Lower leg skin (tissue), 4 donors: Measurements from ENCODE around the gene SPDL1. TPM values are rescaled to one million over a fixed set of nuclear protein-coding genes. Genes with fewer than 3 reads are reported as not detected.

Experiments
- DNase-seq, 2 donors: peaks; one replicate each; pipeline ENCODE4 v3.0.0-alpha.2; 2019; ENCODE audit warnings: low spot score in 2 of 2
- H3K4me3 ChIP-seq: fragments of 200-600 bp; sonication (generic); 2 replicates; pipeline ENCODE4 v1.5.1; 2017; ENCODE audit warnings: mild to moderate bottlenecking, low read depth; ENCODE audit not compliant: poor library complexity, severe bottlenecking
- POLR2A ChIP-seq, 2 donors: fragments of 450-650 bp; IDR thresholded peaks; one replicate each; pipeline ENCODE4 v1.6.1; 2016 to 2017; ENCODE audit warnings: antibody characterized with exemption in 2 of 2, mild to moderate bottlenecking in 1 of 2, moderate library complexity in 1 of 2
- WGBS, 2 donors: methylation state at CpG; one replicate each; pipeline ENCODE4 v1.1.5; 2018; 5-methylcytosine and 5-hydroxymethylcytosine counted together
- intact Hi-C: fragments of 100-400 bp; cut with DNase I; formaldehyde crosslinking; loops from one replicate; pipeline ENCODE4 v1.15.0; 2023; ENCODE audit warnings: low total_unique reads
- total RNA-seq, 4 donors: library from RNA; depleted of rRNA; stranded (reverse); fragments of >200 nt; gene quantifications; one replicate each; pipeline ENCODE4 v1.1.0, GENCODE V29; 2016
- TF ChIP-seq, protein P1 (sequence below), 3 donors: fragments of 450-650 bp; IDR thresholded peaks; one replicate each; pipeline ENCODE4 v1.5.1; 2016; ENCODE audit warnings: antibody characterized with exemption in 3 of 3, mild to moderate bottlenecking in 3 of 3, moderate library complexity in 2 of 3

The SPDL1 gene
- total RNA-seq, 4 donors from 2014 or later: 3.2 to 12.4 (median 5.2) TPM

DNA sequence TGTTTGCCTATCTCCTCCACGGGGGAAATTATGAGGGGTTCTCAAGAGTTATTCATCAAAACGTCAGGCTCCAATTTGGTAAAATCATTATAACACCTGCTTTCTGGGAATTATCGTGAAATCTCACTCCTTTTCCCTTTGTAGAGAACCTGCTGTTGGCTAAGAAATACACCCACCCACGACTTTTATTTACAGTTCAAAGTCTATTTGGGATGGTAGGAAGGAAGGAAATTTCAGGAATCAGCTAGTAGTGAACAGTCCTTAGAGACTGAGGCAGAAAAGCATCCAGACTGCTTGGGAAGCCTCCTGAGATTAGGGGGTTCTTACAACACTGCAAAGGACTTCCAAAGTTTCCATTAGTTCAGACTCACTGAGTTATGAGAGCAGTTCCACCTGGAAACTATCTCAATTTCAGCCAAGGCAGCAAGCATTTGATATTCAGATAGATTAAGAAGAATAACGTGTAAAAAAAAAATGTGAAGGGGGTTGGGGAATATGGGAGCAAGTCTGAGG, 9.4 kb upstream of the SPDL1 start:
- WGBS, 2 donors: 54 to 56% methylated on average over 5 of the region's 5 CpGs
- H3K4me3 ChIP-seq: no peak overlapping the region
- TF ChIP-seq, protein P1, sequence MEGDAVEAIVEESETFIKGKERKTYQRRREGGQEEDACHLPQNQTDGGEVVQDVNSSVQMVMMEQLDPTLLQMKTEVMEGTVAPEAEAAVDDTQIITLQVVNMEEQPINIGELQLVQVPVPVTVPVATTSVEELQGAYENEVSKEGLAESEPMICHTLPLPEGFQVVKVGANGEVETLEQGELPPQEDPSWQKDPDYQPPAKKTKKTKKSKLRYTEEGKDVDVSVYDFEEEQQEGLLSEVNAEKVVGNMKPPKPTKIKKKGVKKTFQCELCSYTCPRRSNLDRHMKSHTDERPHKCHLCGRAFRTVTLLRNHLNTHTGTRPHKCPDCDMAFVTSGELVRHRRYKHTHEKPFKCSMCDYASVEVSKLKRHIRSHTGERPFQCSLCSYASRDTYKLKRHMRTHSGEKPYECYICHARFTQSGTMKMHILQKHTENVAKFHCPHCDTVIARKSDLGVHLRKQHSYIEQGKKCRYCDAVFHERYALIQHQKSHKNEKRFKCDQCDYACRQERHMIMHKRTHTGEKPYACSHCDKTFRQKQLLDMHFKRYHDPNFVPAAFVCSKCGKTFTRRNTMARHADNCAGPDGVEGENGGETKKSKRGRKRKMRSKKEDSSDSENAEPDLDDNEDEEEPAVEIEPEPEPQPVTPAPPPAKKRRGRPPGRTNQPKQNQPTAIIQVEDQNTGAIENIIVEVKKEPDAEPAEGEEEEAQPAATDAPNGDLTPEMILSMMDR (IDR thresholded peaks at IDR 0.05): no peak
- no peak for TF ChIP-seq POLR2A (IDR thresholded peaks at IDR 0.05)
- intact Hi-C loops: no loop called here
- no peak for DNase-seq

- intact Hi-C loops: no loop called here
- DNase-seq: peak in 1 of 2 donors; percentile 41
- TF ChIP-seq POLR2A (IDR thresholded peaks at IDR 0.05): no peak
- TF ChIP-seq, protein P1 (IDR thresholded peaks at IDR 0.05): no peak
- WGBS, 2 donors: 27 to 39% methylated on average over 3 of the region's 3 CpGs
- H3K4me3 ChIP-seq: no peak overlapping the region
Measured at GRCh38 chr5:169576181-169576598, 7.4 kb upstream of the SPDL1 start.

GRCh38 chr5:169577951-169578350, 5.6 kb upstream of the SPDL1 start:
- no peak overlapping the region for H3K4me3 ChIP-seq
- DNase-seq: no peak
- TF ChIP-seq, protein P1 (IDR thresholded peaks at IDR 0.05): no peak
- no peak for TF ChIP-seq POLR2A (IDR thresholded peaks at IDR 0.05)
- WGBS, 2 donors: 10 to 16% methylated on average over 1 of the region's 1 CpG
- intact Hi-C loops: no loop called here

DNA sequence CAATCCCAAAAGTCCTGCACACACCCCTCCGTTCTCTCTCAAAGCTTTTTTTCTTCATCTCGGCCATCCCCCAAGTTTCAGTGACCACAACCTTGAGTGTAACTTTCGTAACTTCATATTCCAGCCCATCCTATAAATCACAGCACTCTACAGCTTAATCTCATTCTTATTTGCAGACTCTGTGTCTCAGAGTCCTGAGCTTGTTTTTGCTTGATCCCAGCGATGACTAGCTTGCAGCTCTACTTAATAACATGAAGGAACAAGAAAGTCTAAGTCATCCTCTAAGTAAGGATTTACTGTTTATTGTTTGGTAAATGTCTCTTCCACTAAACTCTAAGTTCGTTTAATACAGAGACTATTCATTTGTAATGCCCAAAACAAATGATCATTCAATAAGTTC, 2.6 kb upstream of the SPDL1 start:
- intact Hi-C loops: no loop called here
- no peak overlapping the region for H3K4me3 ChIP-seq
- no peak for DNase-seq
- TF ChIP-seq, protein P1 (IDR thresholded peaks at IDR 0.05): no peak
- WGBS, 2 donors: 72 to 73% methylated on average over 5 of the region's 5 CpGs

DNA sequence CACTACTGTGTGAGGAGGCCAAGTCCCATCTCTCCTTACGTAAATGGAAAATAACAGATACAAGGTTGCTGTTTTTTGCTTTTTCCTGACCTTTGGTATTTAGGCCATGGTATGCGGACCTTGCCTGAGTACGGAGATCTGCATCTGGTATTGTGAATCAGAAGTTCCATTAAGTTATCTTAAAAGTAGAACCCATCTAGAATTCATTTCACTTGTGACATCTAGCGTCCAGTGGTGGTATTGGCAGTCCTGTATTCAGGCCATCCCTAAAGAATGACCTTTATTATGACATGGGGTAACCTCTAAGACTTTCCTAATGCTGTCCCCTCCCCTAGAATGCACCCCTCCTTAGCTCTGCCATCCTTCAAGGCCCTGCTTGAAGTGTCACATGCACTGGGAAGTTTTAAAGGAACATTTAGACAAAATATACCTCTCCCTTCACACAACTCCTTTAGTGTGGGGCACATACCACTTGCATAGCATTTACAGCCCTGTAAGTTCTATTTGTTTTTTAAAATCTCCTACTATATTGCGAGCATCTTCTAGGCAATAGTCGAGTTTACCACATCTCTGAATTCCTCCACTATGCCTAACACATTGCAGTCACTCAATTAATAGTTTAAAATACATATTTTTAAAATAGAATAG, 1.9 kb upstream of the SPDL1 start:
- peak; percentile 63 to 87 for DNase-seq
- TF ChIP-seq POLR2A (IDR thresholded peaks at IDR 0.05): no peak
- TF ChIP-seq, protein P1 (IDR thresholded peaks at IDR 0.05): peak in 1 of 3 donors; percentile 60
- intact Hi-C loops: no loop called here

DNA sequence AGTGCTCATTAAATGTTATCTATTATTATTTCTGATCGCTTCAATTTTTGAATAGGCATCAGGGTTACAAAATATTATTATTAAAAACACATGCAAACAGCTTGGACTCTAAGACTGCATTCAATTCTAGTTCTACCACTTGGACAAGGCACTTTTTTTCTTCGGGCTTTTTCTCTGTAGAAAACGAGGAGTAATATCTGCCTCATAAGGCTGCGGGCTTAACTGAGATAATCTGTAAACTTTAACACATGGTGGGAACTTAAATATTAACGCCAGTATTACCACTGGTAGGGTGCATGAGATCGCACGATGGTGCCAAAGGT, 511 bp upstream of the SPDL1 start:
- WGBS, 2 donors: 3 to 6% methylated on average over 7 of the region's 7 CpGs
- intact Hi-C loops: no loop called here
- TF ChIP-seq, protein P1 (IDR thresholded peaks at IDR 0.05): no peak
- TF ChIP-seq POLR2A (IDR thresholded peaks at IDR 0.05): no peak

More for the DNA sequence above, 1.9 kb upstream of the SPDL1 start:
- 20 to 24% methylated on average over 6 of the region's 6 CpGs for WGBS, 2 donors
- no peak overlapping the region for H3K4me3 ChIP-seq

More for the DNA sequence above, 511 bp upstream of the SPDL1 start:
- DNase-seq: no peak
- peak overlapping the region; percentile 23 for H3K4me3 ChIP-seq
